NOMO-1 (cell line): ENCODE measurements around the gene SLC39A11.

ENCODE experiments used
- DNase-seq, 2 experiments: peaks; one replicate each; lab custom pipeline; 2025; ENCODE audit not compliant: unreplicated experiment in 2 of 2; lab: John Stamatoyannopoulos, UW

Gene SLC39A11

GRCh38 chr17:72886622-72887021 lies 205.9 kb downstream of the SLC39A11 start:
- no peak for DNase-seq

- no peak for DNase-seq
Observed at GRCh38 chr17:72884066-72884465, 208.4 kb downstream of the SLC39A11 start.

GRCh38 chr17:72883351-72883750 lies 209.1 kb downstream of the SLC39A11 start:
- DNase-seq, result no peak

GRCh38 chr17:72882426-72882825 lies 210.1 kb downstream of the SLC39A11 start:
- no peak for DNase-seq

GRCh38 chr17:72879877-72880276 lies 212.6 kb downstream of the SLC39A11 start:
- no peak for DNase-seq

GRCh38 chr17:72878975-72879660 lies 213.4 kb downstream of the SLC39A11 start:
- no peak for DNase-seq

GRCh38 chr17:72877348-72877747 lies 215.1 kb downstream of the SLC39A11 start:
- no peak for DNase-seq

- DNase-seq, result no peak
Observed at GRCh38 chr17:72876413-72876812, 216.1 kb downstream of the SLC39A11 start.

- no peak for DNase-seq
Observed at GRCh38 chr17:72875361-72875760, 217.1 kb downstream of the SLC39A11 start.

- no peak for DNase-seq
Observed at GRCh38 chr17:72872396-72872795, 220.1 kb downstream of the SLC39A11 start.

- DNase-seq, result no peak
Observed at GRCh38 chr17:72870367-72870985, 222.0 kb downstream of the SLC39A11 start.

- DNase-seq, result no peak
Observed at GRCh38 chr17:72869630-72870029, 222.9 kb downstream of the SLC39A11 start.

GRCh38 chr17:72865954-72866353 lies 226.5 kb downstream of the SLC39A11 start:
- no peak for DNase-seq

- DNase-seq, result no peak
Observed at GRCh38 chr17:72863526-72864211, 228.8 kb downstream of the SLC39A11 start.

- DNase-seq, result no peak
Observed at GRCh38 chr17:72862276-72862999, 230.1 kb downstream of the SLC39A11 start.

- no peak for DNase-seq
Observed at GRCh38 chr17:72861811-72862210, 230.7 kb downstream of the SLC39A11 start.

- DNase-seq, result no peak
Observed at GRCh38 chr17:72860778-72861177, 231.7 kb downstream of the SLC39A11 start.

- no peak for DNase-seq
Observed at GRCh38 chr17:72858826-72859495, 233.5 kb downstream of the SLC39A11 start.

- DNase-seq, result no peak
Observed at GRCh38 chr17:72853440-72854415, 238.8 kb downstream of the SLC39A11 start.
